Epithelial cell of prostate (primary cell): ENCODE data around the gene SLC22A5.

Source experiments
- DNase-seq: peaks from one replicate; pipeline ENCODE4 v3.0.0-alpha.2; 2011; ENCODE audit warnings: low read depth, low spot score
- H3K27ac ChIP-seq: fragments of 450-650 bp; 2 replicates; pipeline ENCODE4 v1.5.1; 2017; ENCODE audit warnings: mild to moderate bottlenecking

SLC22A5 gene

DNA sequence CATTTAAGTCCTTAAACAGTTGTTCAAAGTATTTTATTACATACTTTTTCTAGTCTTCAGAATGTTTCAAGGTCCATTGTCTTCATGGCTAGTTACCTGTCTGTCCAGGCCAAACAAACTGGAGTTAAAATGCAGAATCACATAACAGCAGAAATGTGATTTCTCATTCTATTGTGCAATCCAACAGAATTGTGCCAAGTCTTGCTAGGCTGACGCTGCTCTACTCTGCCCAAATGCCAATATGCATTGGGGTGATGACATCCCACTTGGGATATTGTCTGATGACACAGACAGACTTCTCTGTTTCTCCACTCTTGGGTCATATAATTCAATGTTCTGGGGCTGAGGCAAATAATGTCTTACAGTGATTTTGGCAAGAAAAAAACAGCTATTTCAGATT, 5.2 kb upstream of the SLC22A5 start:
- peak; percentile 73 for DNase-seq

GRCh38 chr5:132365213-132365612, 4.3 kb upstream of the SLC22A5 start:
- peak overlapping the region; percentile 97 for H3K27ac ChIP-seq

More for the DNA sequence above, 5.2 kb upstream of the SLC22A5 start:
- peak overlapping the region; percentile 97 for H3K27ac ChIP-seq

GRCh38 chr5:132368186-132368585, 1.3 kb upstream of the SLC22A5 start:
- H3K27ac ChIP-seq = peak overlapping the region; percentile 76
- no peak for DNase-seq

More at GRCh38 chr5:132365213-132365612, 4.3 kb upstream of the SLC22A5 start:
- DNase-seq = peak; percentile 50

DNA sequence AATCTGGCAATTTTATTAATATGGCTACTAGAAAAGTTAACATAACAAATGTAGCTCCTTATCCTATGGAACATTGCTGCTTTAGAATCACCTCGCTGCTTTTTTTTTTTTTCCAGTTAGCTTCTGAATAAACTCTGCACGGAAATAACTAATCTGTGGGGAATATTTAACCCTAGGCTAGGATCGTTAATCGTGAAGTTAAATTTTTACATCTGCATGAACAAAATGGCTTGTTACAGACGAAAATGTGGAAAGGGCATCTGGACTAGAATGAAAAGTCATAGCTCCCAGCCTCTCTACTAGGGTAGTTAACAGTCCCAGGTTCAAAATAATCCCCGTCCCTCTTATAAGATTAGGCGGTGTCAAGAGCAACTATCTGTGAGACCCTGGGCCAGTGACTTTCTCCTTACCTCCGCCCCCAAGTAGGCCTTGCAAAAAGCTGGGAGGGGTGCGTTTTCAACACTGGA, 470 bp upstream of the SLC22A5 start:
- H3K27ac ChIP-seq = peak overlapping the region; percentile 76
- no peak for DNase-seq

DNA sequence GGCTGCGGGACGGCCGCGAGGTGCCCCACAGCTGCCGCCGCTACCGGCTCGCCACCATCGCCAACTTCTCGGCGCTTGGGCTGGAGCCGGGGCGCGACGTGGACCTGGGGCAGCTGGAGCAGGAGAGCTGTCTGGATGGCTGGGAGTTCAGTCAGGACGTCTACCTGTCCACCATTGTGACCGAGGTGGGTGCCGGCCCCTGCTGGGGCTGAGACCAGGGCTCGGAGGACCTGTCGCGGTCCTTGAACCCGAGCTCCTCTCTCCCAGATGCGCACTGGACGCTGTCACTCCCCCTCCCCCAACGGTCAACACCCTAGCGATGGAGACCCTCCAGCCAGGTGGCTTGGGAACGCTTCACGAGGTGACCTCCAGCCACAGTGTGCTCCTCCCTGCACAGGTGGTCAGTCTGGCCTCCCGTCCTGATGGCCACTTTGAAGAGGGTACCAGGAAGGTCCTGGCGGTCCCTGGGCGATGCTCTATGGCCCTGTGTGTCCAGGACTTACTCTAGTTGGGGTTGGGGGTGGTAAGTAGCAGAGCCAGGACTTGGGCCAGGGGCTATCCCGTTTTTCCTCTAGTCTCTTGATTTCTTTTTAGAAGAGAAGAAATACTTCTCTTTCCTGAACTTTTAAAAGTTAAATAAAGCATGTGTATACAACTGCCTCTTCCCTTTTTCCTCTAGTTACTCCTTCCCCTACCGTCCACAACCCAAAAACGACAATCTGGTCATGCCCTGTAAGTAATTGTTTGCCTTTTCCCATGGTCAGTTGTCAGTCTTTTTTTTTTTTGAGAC, 866 bp downstream of the SLC22A5 start:
- H3K27ac ChIP-seq = peak overlapping the region; percentile 76
- no peak for DNase-seq

DNA sequence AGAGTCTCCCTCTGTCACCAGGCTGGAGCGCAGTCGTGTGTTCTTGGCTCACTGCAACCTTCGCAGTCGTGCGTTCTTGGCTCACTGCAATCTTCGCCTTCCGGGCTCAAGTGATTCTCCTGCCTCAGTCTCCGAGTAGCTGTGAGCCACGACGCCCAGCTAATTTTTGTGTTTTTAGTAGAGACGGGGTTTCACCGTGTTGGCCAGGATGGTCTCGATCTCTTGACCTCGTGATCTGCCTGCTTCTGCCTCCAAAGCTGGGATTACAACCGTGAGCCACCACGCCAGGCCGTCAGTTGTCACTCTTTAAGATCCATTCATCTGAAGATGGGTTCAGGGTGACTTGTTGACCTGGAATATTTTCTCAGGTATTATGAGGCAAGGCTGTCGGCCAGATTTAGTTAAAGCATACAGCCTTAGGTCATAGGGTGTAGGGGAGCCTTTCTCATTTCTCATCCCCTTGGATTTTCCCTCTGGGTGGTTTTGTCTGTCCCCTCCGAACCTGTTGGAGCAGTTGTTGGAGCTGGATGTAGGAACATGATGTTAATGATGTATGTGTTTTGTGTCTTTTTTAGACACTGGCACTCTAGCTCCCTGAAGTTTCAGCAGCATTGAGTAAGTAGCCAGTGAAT, 1.6 kb downstream of the SLC22A5 start:
- H3K27ac ChIP-seq = no peak overlapping the region
- DNase-seq = no peak

- no peak for DNase-seq
- H3K27ac ChIP-seq = no peak overlapping the region
Observed at GRCh38 chr5:132371603-132371994, 2.1 kb downstream of the SLC22A5 start.

DNA sequence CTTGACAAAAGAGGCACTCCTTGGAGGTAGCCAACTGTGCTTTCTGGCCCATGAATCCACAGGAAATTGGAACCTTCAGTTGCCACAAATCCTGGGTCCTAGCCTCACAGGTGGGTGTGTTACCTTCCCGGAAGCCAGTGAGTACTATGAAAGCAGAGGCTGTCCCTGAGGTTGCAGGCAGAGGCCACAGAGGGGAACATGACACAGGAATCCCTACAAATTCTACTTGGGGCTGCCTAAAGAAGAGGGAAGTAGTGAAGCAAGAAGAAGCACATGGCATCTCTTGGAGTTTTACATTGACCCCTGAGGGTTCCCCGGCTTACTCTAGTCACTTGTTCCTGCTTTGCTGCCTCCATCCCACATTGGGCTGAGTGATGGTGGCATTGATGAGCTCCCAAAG, 2.6 kb downstream of the SLC22A5 start:
- H3K27ac ChIP-seq = no peak overlapping the region
- no peak for DNase-seq

- no peak for DNase-seq
- no peak overlapping the region for H3K27ac ChIP-seq
Observed at GRCh38 chr5:132372542-132372941, 3.0 kb downstream of the SLC22A5 start.

DNA sequence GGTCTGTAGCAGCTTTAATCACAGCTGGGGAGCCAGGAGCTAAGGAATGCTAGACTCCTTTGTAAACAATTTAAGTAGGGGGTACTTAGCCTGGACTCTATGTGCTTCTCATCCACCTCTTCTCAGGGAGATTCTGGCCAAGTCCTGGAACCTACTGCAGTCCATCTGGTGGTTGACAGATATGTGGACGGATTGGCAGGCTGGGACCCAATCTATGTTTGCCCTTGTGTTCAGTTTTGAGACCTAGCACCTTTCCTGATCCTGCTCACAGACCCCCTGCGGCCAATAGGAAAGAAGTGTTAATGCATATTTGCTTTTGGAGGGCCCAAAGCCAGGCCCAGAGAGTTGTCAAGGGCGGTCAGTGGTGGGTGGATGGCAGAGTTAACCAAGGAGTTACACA, 6.4 kb downstream of the SLC22A5 start:
- no peak overlapping the region for H3K27ac ChIP-seq
- DNase-seq = no peak

- no peak overlapping the region for H3K27ac ChIP-seq
- DNase-seq = no peak
Observed at GRCh38 chr5:132376694-132377641, 7.5 kb downstream of the SLC22A5 start.

GRCh38 chr5:132377738-132378137, 8.2 kb downstream of the SLC22A5 start:
- no peak for DNase-seq
- H3K27ac ChIP-seq = peak overlapping the region; percentile 54

GRCh38 chr5:132378580-132378979, 9.1 kb downstream of the SLC22A5 start:
- H3K27ac ChIP-seq = peak overlapping the region; percentile 54
- DNase-seq = peak; percentile 48

DNA sequence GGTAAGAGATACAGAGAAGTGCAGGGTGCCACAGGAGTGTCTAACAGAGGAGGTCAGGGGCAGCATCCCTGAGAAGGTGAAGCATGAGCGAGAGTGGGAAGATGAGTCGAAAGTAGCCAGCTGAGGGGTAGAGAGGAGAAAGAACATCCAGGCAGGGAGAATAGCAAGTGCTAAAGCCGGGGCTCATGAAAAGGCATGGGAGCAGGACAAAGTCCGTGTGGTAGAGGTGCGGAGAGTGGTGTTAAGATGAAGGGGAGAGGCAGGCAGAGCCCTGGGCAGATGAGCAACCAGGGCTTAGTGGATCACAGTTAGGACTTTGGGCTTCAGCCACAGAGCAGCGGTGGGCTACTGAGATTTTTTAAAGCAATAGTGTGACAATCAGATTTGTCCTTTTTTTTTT, 10.5 kb downstream of the SLC22A5 start:
- no peak overlapping the region for H3K27ac ChIP-seq
- DNase-seq = no peak

DNA sequence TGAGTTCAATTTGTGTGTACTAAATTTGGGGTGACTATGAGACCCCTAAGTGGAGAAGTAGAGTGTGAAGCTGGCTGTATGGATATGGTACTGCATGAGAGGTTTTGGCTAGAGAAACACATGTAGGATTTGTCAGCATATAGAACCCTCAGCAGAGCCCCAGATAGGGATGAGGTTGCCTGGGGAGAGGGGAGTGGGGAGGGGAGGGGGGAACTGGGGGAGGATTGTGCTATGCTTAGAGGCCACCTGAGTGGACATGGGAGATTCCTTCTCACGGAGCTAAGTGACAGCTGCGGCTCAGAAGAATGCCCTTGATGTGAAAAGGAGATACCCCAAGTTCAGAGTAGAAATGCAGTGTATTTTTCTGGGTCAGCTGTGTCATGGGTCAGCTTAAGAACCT, 11.2 kb downstream of the SLC22A5 start:
- DNase-seq = no peak
- H3K27ac ChIP-seq = peak overlapping the region; percentile 34

DNA sequence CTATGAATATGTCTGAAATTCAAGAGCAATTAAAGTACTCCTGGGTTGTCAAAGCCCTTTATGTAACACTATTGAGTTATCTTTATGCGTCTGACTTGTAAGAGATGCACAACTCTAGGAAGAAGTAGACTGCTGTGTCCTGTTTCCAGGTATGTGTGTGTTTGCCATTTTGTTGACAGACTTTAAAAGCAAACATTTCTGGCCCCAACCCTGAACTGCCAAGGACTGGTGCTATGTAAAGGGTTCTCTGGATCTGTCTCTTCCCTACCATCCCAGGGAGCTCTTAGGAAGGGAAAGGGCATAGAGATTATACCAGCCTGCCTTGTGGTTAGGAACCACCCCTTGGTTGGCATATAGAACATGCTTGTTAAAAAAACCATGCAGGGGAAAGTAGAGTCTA, 12.1 kb downstream of the SLC22A5 start:
- DNase-seq = no peak

DNA sequence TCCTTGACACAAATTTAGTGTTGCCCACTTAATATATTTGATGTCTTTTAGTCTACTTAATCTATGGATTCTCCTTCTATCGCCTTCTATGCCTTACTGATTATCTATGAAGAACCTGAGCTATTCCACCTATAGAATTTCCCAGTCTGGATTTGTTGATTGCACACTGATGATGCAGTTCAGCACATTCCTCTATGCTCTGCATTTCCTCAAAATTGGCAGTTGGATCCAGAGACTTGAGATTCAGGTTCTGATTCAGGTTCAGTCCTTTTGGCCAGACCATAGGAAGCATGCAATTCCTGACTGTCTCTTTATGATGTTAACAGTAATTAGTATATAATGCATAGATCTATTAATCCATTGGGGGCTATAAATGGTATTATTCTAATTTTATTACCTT, 13.8 kb downstream of the SLC22A5 start:
- no peak overlapping the region for H3K27ac ChIP-seq
- DNase-seq = no peak

More for the DNA sequence above, 12.1 kb downstream of the SLC22A5 start:
- H3K27ac ChIP-seq = peak overlapping the region; percentile 34

DNA sequence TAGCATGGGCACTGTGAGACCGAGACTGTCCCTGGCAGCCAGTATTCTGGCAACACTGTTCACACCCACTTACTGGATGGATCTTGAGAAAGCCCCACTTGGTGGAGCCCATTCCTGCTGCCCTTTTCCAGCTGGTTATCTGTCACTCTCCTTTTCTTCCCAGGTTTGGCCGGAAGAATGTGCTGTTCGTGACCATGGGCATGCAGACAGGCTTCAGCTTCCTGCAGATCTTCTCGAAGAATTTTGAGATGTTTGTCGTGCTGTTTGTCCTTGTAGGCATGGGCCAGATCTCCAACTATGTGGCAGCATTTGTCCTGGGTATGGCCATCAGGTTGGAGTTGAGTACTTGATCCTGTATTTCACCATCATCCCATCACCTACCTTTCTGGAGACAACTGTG, 14.5 kb downstream of the SLC22A5 start:
- H3K27ac ChIP-seq = no peak overlapping the region
- no peak for DNase-seq

DNA sequence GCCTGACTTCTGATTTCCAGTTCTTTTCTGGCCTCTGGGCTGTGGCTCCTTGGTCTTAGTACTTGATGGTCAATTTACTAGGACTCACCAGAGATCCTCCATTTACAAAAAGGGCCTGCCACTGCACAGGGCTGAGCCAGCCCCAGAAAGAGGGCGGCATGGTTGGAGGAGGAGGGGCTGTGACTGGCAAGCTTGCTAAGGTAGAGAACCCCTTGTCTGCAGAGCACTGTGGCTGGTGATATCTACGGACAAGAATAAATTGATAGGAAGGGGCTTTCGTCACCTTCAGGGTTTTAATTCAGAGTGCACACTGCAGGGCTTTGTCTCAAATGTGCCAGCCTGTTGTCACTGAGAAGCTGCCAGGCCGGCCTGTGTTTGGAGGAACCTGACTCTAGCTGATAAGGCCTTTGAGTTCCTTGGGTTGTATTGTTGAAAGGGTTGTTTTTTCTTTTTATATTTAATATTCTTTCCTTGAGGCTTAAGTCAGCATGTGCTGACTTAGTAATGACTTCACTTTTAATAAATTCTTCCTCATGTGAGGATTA, 15.1 kb downstream of the SLC22A5 start:
- no peak for DNase-seq

More for the DNA sequence above, 15.1 kb downstream of the SLC22A5 start:
- no peak overlapping the region for H3K27ac ChIP-seq
